ENCODE measurements around the gene UFD1. TPM values are rescaled to one million over a fixed set of nuclear protein-coding genes. Genes with fewer than 3 reads are reported as not detected.
A peak's percentile ranks its signal among the peaks of the same experiment; 100 is the strongest.

The UFD1 gene
- total and polyA plus RNA-seq, 2 of the 13 experiments (the other 11 are each of a cell fraction or from before 2014, with no cell fraction given): 47.9 to 51.1 TPM

DNA sequence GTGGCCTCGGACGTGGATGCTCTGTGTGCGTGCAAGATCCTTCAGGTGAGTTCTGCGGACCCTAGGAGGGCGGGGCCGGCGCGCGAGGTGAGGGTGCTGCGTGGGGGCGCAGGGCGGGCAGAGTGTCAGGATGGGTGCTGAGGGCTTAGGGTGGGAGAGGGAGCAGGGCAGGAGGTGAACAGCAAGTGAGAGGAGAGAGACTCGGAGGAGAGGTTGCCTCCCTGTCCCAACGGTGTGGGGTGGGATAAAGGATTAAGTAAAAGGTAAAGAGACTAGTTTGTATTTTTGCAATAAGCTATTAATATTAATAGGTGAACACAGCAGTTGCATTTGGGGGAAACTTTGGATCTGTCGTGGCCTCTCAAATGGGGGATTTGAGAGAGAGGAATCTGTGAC is 1.2 kb upstream of the UFD1 start (continued):
- TF ChIP-seq RFXAP (CRISPR knock-in tag; IDR thresholded peaks at IDR 0.05; ENCODE audit: borderline replicate concordance) (no peak), KDM5A (IDR thresholded peaks at IDR 0.05; ENCODE audit: borderline replicate concordance, low read length) (peak; percentile 15; the same call in 1 of the 2 replicates), ZC3H4 (CRISPR knock-in tag; IDR thresholded peaks at IDR 0.05; ENCODE audit: borderline replicate concordance) (no peak), PRPF4 (IDR thresholded peaks at IDR 0.05; ENCODE audit: low read depth, low read length, poor library complexity, severe bottlenecking) (no peak), ISL2 (CRISPR knock-in tag; IDR thresholded peaks at IDR 0.05) (no peak), MXI1 (IDR thresholded peaks at IDR 0.05; ENCODE audit: borderline replicate concordance, low read depth, low read length) (no peak), ZBTB21 (CRISPR knock-in tag; IDR thresholded peaks at IDR 0.05) (no peak), ZNF619 (CRISPR knock-in tag; IDR thresholded peaks at IDR 0.05) (no peak), HMGA1 (CRISPR knock-in tag; conservative IDR thresholded peaks at IDR 0.05) (no peak), ZFYVE20 (CRISPR knock-in tag; IDR thresholded peaks at IDR 0.05; ENCODE audit: borderline replicate concordance, low read depth) (no peak), ZNF235 (CRISPR knock-in tag; IDR thresholded peaks at IDR 0.05; ENCODE audit: borderline replicate concordance) (no peak), MAZ (IDR thresholded peaks at IDR 0.05; ENCODE audit: borderline replicate concordance, low read depth, low read length) (no peak), MAZ (CRISPR knock-in tag; IDR thresholded peaks at IDR 0.05; ENCODE audit: low read depth) (0 out of 2 replicates have a peak, but pooled peaks have one; percentile 2)
- TF ChIP-seq, protein P1, sequence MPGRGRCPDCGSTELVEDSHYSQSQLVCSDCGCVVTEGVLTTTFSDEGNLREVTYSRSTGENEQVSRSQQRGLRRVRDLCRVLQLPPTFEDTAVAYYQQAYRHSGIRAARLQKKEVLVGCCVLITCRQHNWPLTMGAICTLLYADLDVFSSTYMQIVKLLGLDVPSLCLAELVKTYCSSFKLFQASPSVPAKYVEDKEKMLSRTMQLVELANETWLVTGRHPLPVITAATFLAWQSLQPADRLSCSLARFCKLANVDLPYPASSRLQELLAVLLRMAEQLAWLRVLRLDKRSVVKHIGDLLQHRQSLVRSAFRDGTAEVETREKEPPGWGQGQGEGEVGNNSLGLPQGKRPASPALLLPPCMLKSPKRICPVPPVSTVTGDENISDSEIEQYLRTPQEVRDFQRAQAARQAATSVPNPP (CRISPR knock-in tag; IDR thresholded peaks at IDR 0.05): 0 out of 2 replicates have a peak, but pooled peaks have one; percentile 10
- TF ChIP-seq, protein P2, sequence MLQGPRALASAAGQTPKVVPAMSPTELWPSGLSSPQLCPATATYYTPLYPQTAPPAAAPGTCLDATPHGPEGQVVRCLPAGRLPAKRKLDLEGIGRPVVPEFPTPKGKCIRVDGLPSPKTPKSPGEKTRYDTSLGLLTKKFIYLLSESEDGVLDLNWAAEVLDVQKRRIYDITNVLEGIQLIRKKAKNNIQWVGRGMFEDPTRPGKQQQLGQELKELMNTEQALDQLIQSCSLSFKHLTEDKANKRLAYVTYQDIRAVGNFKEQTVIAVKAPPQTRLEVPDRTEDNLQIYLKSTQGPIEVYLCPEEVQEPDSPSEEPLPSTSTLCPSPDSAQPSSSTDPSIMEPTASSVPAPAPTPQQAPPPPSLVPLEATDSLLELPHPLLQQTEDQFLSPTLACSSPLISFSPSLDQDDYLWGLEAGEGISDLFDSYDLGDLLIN (CRISPR knock-in tag; IDR thresholded peaks at IDR 0.05; ENCODE audit: borderline replicate concordance): no peak
- TF ChIP-seq, protein P3, sequence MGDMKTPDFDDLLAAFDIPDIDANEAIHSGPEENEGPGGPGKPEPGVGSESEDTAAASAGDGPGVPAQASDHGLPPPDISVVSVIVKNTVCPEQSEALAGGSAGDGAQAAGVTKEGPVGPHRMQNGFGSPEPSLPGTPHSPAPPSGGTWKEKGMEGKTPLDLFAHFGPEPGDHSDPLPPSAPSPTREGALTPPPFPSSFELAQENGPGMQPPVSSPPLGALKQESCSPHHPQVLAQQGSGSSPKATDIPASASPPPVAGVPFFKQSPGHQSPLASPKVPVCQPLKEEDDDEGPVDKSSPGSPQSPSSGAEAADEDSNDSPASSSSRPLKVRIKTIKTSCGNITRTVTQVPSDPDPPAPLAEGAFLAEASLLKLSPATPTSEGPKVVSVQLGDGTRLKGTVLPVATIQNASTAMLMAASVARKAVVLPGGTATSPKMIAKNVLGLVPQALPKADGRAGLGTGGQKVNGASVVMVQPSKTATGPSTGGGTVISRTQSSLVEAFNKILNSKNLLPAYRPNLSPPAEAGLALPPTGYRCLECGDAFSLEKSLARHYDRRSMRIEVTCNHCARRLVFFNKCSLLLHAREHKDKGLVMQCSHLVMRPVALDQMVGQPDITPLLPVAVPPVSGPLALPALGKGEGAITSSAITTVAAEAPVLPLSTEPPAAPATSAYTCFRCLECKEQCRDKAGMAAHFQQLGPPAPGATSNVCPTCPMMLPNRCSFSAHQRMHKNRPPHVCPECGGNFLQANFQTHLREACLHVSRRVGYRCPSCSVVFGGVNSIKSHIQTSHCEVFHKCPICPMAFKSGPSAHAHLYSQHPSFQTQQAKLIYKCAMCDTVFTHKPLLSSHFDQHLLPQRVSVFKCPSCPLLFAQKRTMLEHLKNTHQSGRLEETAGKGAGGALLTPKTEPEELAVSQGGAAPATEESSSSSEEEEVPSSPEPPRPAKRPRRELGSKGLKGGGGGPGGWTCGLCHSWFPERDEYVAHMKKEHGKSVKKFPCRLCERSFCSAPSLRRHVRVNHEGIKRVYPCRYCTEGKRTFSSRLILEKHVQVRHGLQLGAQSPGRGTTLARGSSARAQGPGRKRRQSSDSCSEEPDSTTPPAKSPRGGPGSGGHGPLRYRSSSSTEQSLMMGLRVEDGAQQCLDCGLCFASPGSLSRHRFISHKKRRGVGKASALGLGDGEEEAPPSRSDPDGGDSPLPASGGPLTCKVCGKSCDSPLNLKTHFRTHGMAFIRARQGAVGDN (CRISPR knock-in tag; IDR thresholded peaks at IDR 0.05): peak; percentile 50
- TF ChIP-seq, protein P4, sequence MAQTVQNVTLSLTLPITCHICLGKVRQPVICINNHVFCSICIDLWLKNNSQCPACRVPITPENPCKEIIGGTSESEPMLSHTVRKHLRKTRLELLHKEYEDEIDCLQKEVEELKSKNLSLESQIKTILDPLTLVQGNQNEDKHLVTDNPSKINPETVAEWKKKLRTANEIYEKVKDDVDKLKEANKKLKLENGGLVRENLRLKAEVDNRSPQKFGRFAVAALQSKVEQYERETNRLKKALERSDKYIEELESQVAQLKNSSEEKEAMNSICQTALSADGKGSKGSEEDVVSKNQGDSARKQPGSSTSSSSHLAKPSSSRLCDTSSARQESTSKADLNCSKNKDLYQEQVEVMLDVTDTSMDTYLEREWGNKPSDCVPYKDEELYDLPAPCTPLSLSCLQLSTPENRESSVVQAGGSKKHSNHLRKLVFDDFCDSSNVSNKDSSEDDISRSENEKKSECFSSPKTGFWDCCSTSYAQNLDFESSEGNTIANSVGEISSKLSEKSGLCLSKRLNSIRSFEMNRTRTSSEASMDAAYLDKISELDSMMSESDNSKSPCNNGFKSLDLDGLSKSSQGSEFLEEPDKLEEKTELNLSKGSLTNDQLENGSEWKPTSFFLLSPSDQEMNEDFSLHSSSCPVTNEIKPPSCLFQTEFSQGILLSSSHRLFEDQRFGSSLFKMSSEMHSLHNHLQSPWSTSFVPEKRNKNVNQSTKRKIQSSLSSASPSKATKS (CRISPR knock-in tag; IDR thresholded peaks at IDR 0.05): no peak
- TF ChIP-seq, protein P5, sequence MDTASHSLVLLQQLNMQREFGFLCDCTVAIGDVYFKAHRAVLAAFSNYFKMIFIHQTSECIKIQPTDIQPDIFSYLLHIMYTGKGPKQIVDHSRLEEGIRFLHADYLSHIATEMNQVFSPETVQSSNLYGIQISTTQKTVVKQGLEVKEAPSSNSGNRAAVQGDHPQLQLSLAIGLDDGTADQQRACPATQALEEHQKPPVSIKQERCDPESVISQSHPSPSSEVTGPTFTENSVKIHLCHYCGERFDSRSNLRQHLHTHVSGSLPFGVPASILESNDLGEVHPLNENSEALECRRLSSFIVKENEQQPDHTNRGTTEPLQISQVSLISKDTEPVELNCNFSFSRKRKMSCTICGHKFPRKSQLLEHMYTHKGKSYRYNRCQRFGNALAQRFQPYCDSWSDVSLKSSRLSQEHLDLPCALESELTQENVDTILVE (CRISPR knock-in tag; IDR thresholded peaks at IDR 0.05): no peak

All from HepG2 (cell line).